GM12801 (cell line): ENCODE results near the gene ASTN2.

Source experiments
- CTCF ChIP-seq: IDR thresholded peaks from one replicate; pipeline ENCODE4 v1.5.1; 2011; ENCODE audit warnings: control low read depth; ENCODE audit not compliant: insufficient read length; ENCODE audit errors: extremely low read depth

Gene ASTN2

DNA sequence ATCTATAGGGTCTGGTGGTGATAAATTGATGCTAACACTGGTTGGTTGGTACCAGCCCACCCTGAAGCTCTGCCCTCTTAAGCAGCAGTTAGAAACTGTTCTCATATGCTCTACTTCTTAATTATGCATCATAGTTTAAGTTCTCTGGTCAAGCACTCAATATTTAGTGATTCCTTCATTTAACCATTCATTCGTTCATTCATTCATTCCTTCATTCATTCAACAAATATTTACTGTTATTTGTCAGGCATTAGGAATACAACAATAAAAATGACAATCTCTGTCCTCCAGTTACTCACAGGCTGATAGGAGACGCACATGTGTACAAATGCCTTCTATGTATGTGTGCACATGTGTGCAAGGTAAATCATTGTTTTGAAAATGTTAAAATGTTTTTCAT lies 673.1 kb downstream of the ASTN2 start:
- no peak for TF ChIP-seq CTCF

GRCh38 chr9:116741086-116741740 lies 673.6 kb downstream of the ASTN2 start:
- no peak for TF ChIP-seq CTCF

DNA sequence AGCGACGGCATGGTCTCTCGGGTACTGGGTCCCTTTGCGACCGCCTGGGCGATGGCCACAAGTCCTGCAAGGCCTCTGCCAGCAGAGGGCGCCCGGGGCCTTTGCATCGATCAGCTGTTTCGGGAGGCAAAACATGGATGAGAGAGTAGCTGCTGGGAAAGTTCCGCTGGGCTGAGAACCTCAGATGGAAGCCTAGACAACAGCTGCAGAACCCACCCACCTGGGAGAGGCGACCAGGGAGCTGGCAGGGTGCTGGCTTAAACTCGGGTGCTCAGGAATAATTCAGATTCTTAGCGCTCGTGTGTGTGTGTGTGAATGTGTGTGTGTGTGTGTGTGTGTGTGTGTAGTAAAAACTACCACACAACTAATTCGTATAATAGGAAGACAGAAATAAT lies 677.7 kb downstream of the ASTN2 start:
- peak; percentile 26 for TF ChIP-seq CTCF

- TF ChIP-seq CTCF, result no peak
Measured at GRCh38 chr9:116736399-116737151, 678.3 kb downstream of the ASTN2 start.

GRCh38 chr9:116733010-116733641 lies 681.7 kb downstream of the ASTN2 start:
- no peak for TF ChIP-seq CTCF

DNA sequence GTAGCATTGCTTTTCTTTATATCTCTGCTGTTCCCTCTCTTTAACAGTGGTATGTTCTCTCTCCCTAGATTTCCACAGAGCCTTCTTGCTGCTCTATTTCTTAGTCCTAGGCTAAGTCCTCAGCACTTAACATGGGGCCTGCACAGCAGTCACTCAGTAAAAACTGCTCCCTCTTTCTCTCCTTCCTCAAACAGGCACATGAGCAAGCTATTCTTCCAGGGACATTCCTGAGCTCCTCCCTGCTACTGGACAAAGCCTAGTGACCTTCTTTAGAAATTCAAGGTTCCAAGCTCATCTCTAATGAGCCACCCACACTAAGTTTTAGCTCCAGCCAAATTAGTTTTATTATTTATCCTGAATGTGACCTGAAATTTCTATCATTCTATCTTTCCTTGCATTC lies 688.3 kb downstream of the ASTN2 start:
- TF ChIP-seq CTCF, result no peak

DNA sequence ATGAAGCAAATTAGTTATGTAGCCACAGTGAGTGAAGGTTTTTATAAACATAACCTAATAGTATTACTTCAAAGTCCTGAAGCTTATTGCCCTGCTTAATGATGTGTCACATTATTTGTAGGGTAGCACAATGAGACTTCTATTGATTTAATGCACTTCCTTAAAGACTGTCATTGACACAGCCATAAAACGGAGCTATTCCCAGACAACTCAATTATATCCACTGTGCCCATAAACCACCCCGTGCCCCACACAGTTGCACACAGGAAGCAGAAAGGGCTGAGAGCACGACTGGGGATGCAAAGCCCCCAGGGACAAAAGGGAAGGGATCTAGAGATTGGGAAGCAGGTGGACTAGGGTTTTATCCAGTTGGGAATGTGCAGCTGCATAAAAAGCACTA lies 690.7 kb downstream of the ASTN2 start:
- no peak for TF ChIP-seq CTCF
